Astrocyte (in vitro differentiated cells and primary cell): ENCODE measurements around the gene ALK. TPM values are rescaled to one million over a fixed set of nuclear protein-coding genes. Genes with fewer than 3 reads are reported as not detected.

ENCODE experiments used
- DNase-seq: peaks from one replicate; pipeline ENCODE4 v3.0.0-alpha.2; 2010; ENCODE audit warnings: low read depth
- FAIRE-seq: peaks from 2 replicates; lab custom pipeline; 2011; peaks lifted over from hg19 to GRCh38; lab: Jason Lieb, UNC
- H2AFZ ChIP-seq: 2 replicates; pipeline ENCODE4 v1.6.0; 2012; ENCODE audit warnings: low read depth, low read length, inconsistent platforms
- H3K27ac ChIP-seq: 2 replicates; pipeline ENCODE4 v1.5.1; 2011; ENCODE audit warnings: low read depth, low read length, inconsistent platforms
- H3K27me3 ChIP-seq: 2 replicates; pipeline ENCODE4 v1.6.0; 2011; ENCODE audit warnings: low read length, inconsistent platforms; ENCODE audit not compliant: insufficient read depth
- H3K36me3 ChIP-seq: 2 replicates; pipeline ENCODE4 v1.5.1; 2011; ENCODE audit warnings: low read length, inconsistent platforms; ENCODE audit not compliant: insufficient read depth
- H3K4me1 ChIP-seq: 2 replicates; pipeline ENCODE4 v1.5.1; 2011; ENCODE audit warnings: low read length, inconsistent platforms; ENCODE audit not compliant: insufficient read depth
- H3K4me2 ChIP-seq: 2 replicates; pipeline ENCODE4 v1.6.0; 2012; ENCODE audit warnings: low read length, inconsistent platforms
- H3K4me3 ChIP-seq: 2 replicates; pipeline ENCODE4 v1.5.1; 2011; ENCODE audit warnings: low read depth, mild to moderate bottlenecking, low read length, inconsistent platforms; ENCODE audit not compliant: insufficient read depth
- H3K79me2 ChIP-seq: 2 replicates; pipeline ENCODE4 v1.6.0; 2012; ENCODE audit warnings: mild to moderate bottlenecking, low read length, inconsistent platforms; ENCODE audit not compliant: insufficient read depth
- H3K9ac ChIP-seq: 2 replicates; pipeline ENCODE4 v1.6.0; 2012; ENCODE audit warnings: mild to moderate bottlenecking, low read length, inconsistent platforms
- H3K9me3 ChIP-seq: 2 replicates; pipeline ENCODE4 v1.5.1; 2012; ENCODE audit warnings: low read depth, mild to moderate bottlenecking, low read length, inconsistent platforms; ENCODE audit not compliant: insufficient read depth
- H4K20me1 ChIP-seq: 2 replicates; pipeline ENCODE4 v1.6.0; 2012; ENCODE audit warnings: low read length, inconsistent platforms; ENCODE audit not compliant: insufficient read depth
- H3K27ac Mint-ChIP-seq: one replicate; pipeline ENCODE4 v1.8.0; 2021; ENCODE audit warnings: mild to moderate bottlenecking, mixed read lengths; ENCODE audit not compliant: unreplicated experiment
- H3K27me3 Mint-ChIP-seq: one replicate; pipeline ENCODE4 v1.8.0; 2021; ENCODE audit warnings: low read depth, mixed read lengths; ENCODE audit not compliant: unreplicated experiment
- H3K36me3 Mint-ChIP-seq: one replicate; pipeline ENCODE4 v1.8.0; 2021; ENCODE audit warnings: low read depth, mixed read lengths; ENCODE audit not compliant: unreplicated experiment
- H3K4me1 Mint-ChIP-seq: one replicate; pipeline ENCODE4 v1.8.0; 2021; ENCODE audit warnings: low read depth, mixed read lengths; ENCODE audit not compliant: unreplicated experiment
- H3K4me3 Mint-ChIP-seq: one replicate; pipeline ENCODE4 v1.8.0; 2021; ENCODE audit warnings: mild to moderate bottlenecking, moderate library complexity, mixed read lengths; ENCODE audit not compliant: unreplicated experiment
- H3K9me3 Mint-ChIP-seq: one replicate; pipeline ENCODE4 v1.8.0; 2021; ENCODE audit warnings: mild to moderate bottlenecking, mixed read lengths; ENCODE audit not compliant: unreplicated experiment
- CTCF ChIP-seq: IDR thresholded peaks from 2 replicates; pipeline ENCODE4 v1.5.1; 2011; ENCODE audit warnings: low read depth, mild to moderate bottlenecking, inconsistent platforms, low read length, moderate library complexity; ENCODE audit not compliant: insufficient read depth
- EZH2 ChIP-seq: IDR thresholded peaks from 2 replicates; pipeline ENCODE4 v1.6.1; 2012; ENCODE audit warnings: mild to moderate bottlenecking, low read length, inconsistent platforms; ENCODE audit not compliant: insufficient read depth
- total RNA-seq: library from RNA; stranded (reverse); gene quantifications from 2 replicates; pipeline ENCODE4 v1.2.1, GENCODE V29; 2021

ALK gene
- total RNA-seq, 1 donor from 2014 or later = 0.16 TPM

- H3K9me3 Mint-ChIP-seq = peaks cover 2% of the 10 kb centered on the region
- no peaks in the 10 kb centered on the region for H3K36me3 Mint-ChIP-seq
- Histone ChIP-seq H3K9ac (no peak overlapping the region), H3K4me2 (no peak overlapping the region), H3K36me3 (no peaks in the 10 kb centered on the region), H2AFZ (no peak overlapping the region), H3K27me3 (no peaks in the 10 kb centered on the region), H3K4me1 (no peaks in the 10 kb centered on the region), H3K79me2 (no peaks in the 10 kb centered on the region), H3K27ac (no peak overlapping the region), H3K9me3 (no peaks in the 10 kb centered on the region), H3K4me3 (no peak overlapping the region), H4K20me1 (no peaks in the 10 kb centered on the region)
- H3K4me1 Mint-ChIP-seq = peaks cover 35% of the 10 kb centered on the region
- no peak for TF ChIP-seq CTCF
- no peak for TF ChIP-seq EZH2
- FAIRE-seq (no peak), DNase-seq (peak; percentile 62)
- peak overlapping the region; percentile 26 for H3K27ac Mint-ChIP-seq
- H3K4me3 Mint-ChIP-seq = no peak overlapping the region
- H3K27me3 Mint-ChIP-seq = peaks cover 29% of the 10 kb centered on the region
Observed at GRCh38 chr2:29894822-29895614, 26.4 kb downstream of the ALK start.

GRCh38 chr2:29892585-29893259 is 28.7 kb downstream of the ALK start:
- FAIRE-seq (no peak), DNase-seq (peak; percentile 51)
- H3K27ac ChIP-seq = no peak overlapping the region
- H3K4me2 ChIP-seq = no peak overlapping the region
- peaks cover 35% of the 10 kb centered on the region for H3K4me1 Mint-ChIP-seq
- H3K4me3 ChIP-seq = no peak overlapping the region
- H3K27me3 ChIP-seq = no peaks in the 10 kb centered on the region
- H2AFZ ChIP-seq = no peak overlapping the region
- H3K36me3 Mint-ChIP-seq = no peaks in the 10 kb centered on the region
- H3K9me3 Mint-ChIP-seq = peaks cover 2% of the 10 kb centered on the region
- H3K9ac ChIP-seq = no peak overlapping the region
- no peaks in the 10 kb centered on the region for H3K36me3 ChIP-seq
- no peaks in the 10 kb centered on the region for H3K79me2 ChIP-seq
- no peaks in the 10 kb centered on the region for H3K4me1 ChIP-seq
- H3K4me3 Mint-ChIP-seq = no peak overlapping the region
- TF ChIP-seq EZH2 (no peak), CTCF (no peak)
- peaks cover 28% of the 10 kb centered on the region for H3K27me3 Mint-ChIP-seq
- peak overlapping the region; percentile 82 for H3K27ac Mint-ChIP-seq
- H3K9me3 ChIP-seq = no peaks in the 10 kb centered on the region
- H4K20me1 ChIP-seq = no peaks in the 10 kb centered on the region
